PC-3 (cell line): ENCODE data around the gene NT5DC3.

Source experiments
- CTCF ChIP-seq: fragments of 300-600 bp; sonication (generic); conservative IDR thresholded peaks from 2 replicates; pipeline ENCODE4 v1.5.1; 2017; ENCODE audit warnings: antibody characterized with exemption, low read depth, mild to moderate bottlenecking, low read length
- EZH2 ChIP-seq: fragments of 300-600 bp; sonication (generic); IDR thresholded peaks from one replicate; pipeline ENCODE4 v1.6.1; 2017; ENCODE audit warnings: antibody characterized with exemption, mild to moderate bottlenecking, low read length; ENCODE audit not compliant: unreplicated experiment

DNA sequence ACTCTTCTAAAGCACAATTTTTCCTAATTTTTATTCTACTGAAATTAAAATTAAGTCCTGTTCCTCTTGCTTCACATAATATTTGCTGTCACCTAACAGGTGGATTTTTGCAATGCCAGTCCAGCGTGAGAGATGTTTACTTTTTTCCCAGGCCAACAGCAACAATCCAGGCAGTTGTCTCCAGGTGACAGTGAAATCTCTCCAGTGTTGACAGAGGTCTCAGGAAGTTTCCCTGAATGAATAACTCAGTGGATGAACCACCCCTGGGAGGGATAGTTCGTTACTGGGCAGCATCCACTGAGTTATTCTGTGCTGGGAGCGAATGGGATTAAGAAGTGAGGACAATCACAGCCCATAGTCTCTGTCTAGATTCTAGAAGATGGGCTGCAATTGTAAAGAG lies 7.1 kb upstream of the NT5DC3 start:
- TF ChIP-seq CTCF (no peak), EZH2 (no peak)
